HepG2 (cell line): ENCODE measurements around the gene TEAD1. TPM values are rescaled to one million over a fixed set of nuclear protein-coding genes. Genes with fewer than 3 reads are reported as not detected.
A peak's percentile ranks its signal among the peaks of the same experiment; 100 is the strongest.

Experiments used
- CC2D1A ChIP-seq: sonication (generic); formaldehyde crosslinking; IDR thresholded peaks from 2 replicates; pipeline ENCODE4 v1.8.1; 2023; ENCODE audit warnings: mild to moderate bottlenecking, missing genetic modification reagents
- DMAP1 ChIP-seq: IDR thresholded peaks from 2 replicates; pipeline ENCODE4 v1.6.1; 2016
- HCFC1 ChIP-seq: fragments of 150-350 bp; IDR thresholded peaks from 2 replicates; pipeline ENCODE4 v1.6.1; 2014; ENCODE audit warnings: low read depth, low read length
- HNRNPH1 ChIP-seq: fragments of 200-400 bp; formaldehyde crosslinking; optimal IDR thresholded peaks from 2 replicates; pipeline ENCODE3; 2017; ENCODE audit warnings: mild to moderate bottlenecking, low read depth, low read length
- IKZF4 ChIP-seq: sonication (generic); formaldehyde crosslinking; IDR thresholded peaks from 2 replicates; pipeline ENCODE4 v1.5.1; 2020; ENCODE audit warnings: borderline replicate concordance, mild to moderate bottlenecking, low read depth, missing genetic modification reagents; ENCODE audit errors: not compliant biosample characterization
- KLF15 ChIP-seq: sonication (generic); formaldehyde crosslinking; IDR thresholded peaks from 2 replicates; pipeline ENCODE4 v1.8.1; 2023; ENCODE audit warnings: borderline replicate concordance, mild to moderate bottlenecking, inconsistent platforms, missing genetic modification reagents, mixed read lengths
- LCORL ChIP-seq, 2 experiments: fragments of 450-650 bp in 1 of 2; sonication (generic) in 1 of 2; formaldehyde crosslinking in 1 of 2; IDR thresholded peaks; 2 replicates each; pipeline versions ENCODE4 v1.5.0 to v1.6.1; 2017 to 2020; ENCODE audit warnings: antibody characterized with exemption in 1 of 2, missing genetic modification reagents in 1 of 2
- MAFF ChIP-seq: IDR thresholded peaks from 2 replicates; pipeline ENCODE4 v1.6.1; 2011; ENCODE audit warnings: low read depth, low read length, improper control_type of control experiment
- MEF2D ChIP-seq: sonication (generic); formaldehyde crosslinking; IDR thresholded peaks from 2 replicates; pipeline ENCODE4 v1.5.1; 2020; ENCODE audit warnings: mild to moderate bottlenecking, missing genetic modification reagents
- MIER3 ChIP-seq: IDR thresholded peaks from 2 replicates; pipeline ENCODE4 v1.6.1; 2016; ENCODE audit warnings: missing compliant biosample characterization, borderline replicate concordance
- SP140L ChIP-seq: sonication (generic); formaldehyde crosslinking; IDR thresholded peaks from 2 replicates; pipeline ENCODE4 v1.4.0; 2020; ENCODE audit warnings: missing genetic modification reagents, borderline replicate concordance
- ZMYM4 ChIP-seq: sonication (generic); formaldehyde crosslinking; IDR thresholded peaks from 2 replicates; pipeline ENCODE4 v1.8.1; 2023; ENCODE audit warnings: mild to moderate bottlenecking, missing genetic modification reagents
- ZNF235 ChIP-seq: sonication (generic); formaldehyde crosslinking; IDR thresholded peaks from 2 replicates; pipeline ENCODE4 v1.8.1; 2023; ENCODE audit warnings: mild to moderate bottlenecking, missing genetic modification reagents, borderline replicate concordance
- ZNF253 ChIP-seq: sonication (generic); formaldehyde crosslinking; IDR thresholded peaks from 2 replicates; pipeline ENCODE4 v1.8.0; 2022; ENCODE audit warnings: mild to moderate bottlenecking, missing genetic modification reagents, borderline replicate concordance
- ZNF34 ChIP-seq: sonication (generic); formaldehyde crosslinking; IDR thresholded peaks from 2 replicates; pipeline ENCODE4 v1.4.0; 2020; ENCODE audit warnings: mild to moderate bottlenecking, missing genetic modification reagents, borderline replicate concordance
- ZNF510 ChIP-seq: sonication (generic); formaldehyde crosslinking; IDR thresholded peaks from 2 replicates; pipeline ENCODE4 v1.4.0; 2020; ENCODE audit warnings: low read depth, mild to moderate bottlenecking, missing genetic modification reagents
- ZNF713 ChIP-seq: sonication (generic); formaldehyde crosslinking; IDR thresholded peaks from 2 replicates; pipeline ENCODE4 v1.4.0; 2020; ENCODE audit warnings: mild to moderate bottlenecking, missing genetic modification reagents
- ZNF839 ChIP-seq: sonication (generic); formaldehyde crosslinking; IDR thresholded peaks from 2 replicates; pipeline ENCODE4 v1.4.0; 2020; ENCODE audit warnings: missing genetic modification reagents, mild to moderate bottlenecking, borderline replicate concordance
- polyA plus RNA-seq, 8 experiments: library from polyadenylated mRNA; depleted of rRNA in 3 of 8; stranded (reverse) in 7 of 8; unstranded in 1 of 8; fragments of >200 nt; fragmentation: Illumina TruSeq in 4 of 8; extraction: Trizol in 4 of 8; gene quantifications; 2 replicates each; pipeline versions ENCODE4 v1.2.1 to v1.2.3, GENCODE V29; 2011 to 2016; ENCODE audit warnings: low read depth in 4 of 8, missing spikeins in 1 of 8, mixed read lengths in 1 of 8; ENCODE audit not compliant: insufficient read depth in 1 of 8
- total RNA-seq, 5 experiments: library from RNA; depleted of rRNA; stranded (reverse); fragments of >200 nt; fragmentation: Illumina TruSeq; extraction: Trizol; gene quantifications; 2 replicates each; pipeline ENCODE4 v1.2.3, GENCODE V29; 2016; ENCODE audit warnings: low read depth in 1 of 5
- TF ChIP-seq, protein P1 (sequence below): sonication (generic); formaldehyde crosslinking; IDR thresholded peaks from 2 replicates; pipeline ENCODE4 v1.4.0; 2020; ENCODE audit warnings: missing genetic modification reagents, borderline replicate concordance
- TF ChIP-seq, protein P2 (sequence below): sonication (generic); formaldehyde crosslinking; IDR thresholded peaks from 2 replicates; pipeline ENCODE4 v1.5.1; 2020; ENCODE audit warnings: mild to moderate bottlenecking, moderate library complexity, missing genetic modification reagents
- TF ChIP-seq, protein P3 (sequence below): sonication (generic); formaldehyde crosslinking; IDR thresholded peaks from 2 replicates; pipeline ENCODE4 v1.4.0; 2020; ENCODE audit warnings: mild to moderate bottlenecking, missing genetic modification reagents, borderline replicate concordance

The TEAD1 gene
- total and polyA plus RNA-seq, 2 of the 13 experiments (the other 11 are each of a cell fraction or from before 2014, with no cell fraction given): 20.1 to 30.5 TPM

DNA sequence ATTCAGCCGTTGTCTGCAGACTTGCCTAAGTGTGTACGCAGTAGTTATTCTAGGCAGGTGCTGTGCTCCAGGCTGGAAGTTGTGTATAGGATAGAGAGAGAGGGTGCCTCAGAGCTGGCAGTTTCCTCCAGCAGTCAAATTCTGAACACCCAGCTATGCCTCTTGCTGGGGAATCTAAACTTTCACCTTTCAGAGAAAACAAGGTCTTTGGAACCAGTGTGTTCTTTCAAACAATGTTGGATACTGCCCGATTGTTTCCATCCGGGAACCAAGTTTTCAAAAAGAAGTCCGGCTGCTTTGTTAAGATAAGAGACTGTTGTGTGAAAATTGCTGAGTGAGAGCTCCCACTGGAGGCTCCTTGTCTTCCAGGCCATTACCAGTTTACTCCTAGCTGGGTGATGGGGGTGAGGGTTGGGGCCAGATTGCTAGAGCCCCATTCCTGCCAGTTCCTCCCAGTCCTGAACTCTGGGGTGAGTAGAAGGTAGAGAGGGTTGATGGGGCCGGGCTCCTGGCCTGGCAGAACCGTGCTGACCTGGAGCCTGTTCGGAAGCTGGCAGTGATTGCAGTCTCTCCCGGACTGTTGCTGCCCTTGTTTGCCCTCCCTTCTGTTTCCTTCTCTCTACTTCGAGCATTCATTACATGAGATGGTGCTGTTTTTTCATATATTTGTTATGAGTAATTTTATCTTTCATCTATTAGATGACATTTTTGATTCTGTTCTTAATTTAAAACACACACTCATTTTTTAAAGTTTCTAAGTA is 150.2 kb downstream of the TEAD1 start (continued):
- TF ChIP-seq HNRNPH1: no peak
- TF ChIP-seq, protein P1, sequence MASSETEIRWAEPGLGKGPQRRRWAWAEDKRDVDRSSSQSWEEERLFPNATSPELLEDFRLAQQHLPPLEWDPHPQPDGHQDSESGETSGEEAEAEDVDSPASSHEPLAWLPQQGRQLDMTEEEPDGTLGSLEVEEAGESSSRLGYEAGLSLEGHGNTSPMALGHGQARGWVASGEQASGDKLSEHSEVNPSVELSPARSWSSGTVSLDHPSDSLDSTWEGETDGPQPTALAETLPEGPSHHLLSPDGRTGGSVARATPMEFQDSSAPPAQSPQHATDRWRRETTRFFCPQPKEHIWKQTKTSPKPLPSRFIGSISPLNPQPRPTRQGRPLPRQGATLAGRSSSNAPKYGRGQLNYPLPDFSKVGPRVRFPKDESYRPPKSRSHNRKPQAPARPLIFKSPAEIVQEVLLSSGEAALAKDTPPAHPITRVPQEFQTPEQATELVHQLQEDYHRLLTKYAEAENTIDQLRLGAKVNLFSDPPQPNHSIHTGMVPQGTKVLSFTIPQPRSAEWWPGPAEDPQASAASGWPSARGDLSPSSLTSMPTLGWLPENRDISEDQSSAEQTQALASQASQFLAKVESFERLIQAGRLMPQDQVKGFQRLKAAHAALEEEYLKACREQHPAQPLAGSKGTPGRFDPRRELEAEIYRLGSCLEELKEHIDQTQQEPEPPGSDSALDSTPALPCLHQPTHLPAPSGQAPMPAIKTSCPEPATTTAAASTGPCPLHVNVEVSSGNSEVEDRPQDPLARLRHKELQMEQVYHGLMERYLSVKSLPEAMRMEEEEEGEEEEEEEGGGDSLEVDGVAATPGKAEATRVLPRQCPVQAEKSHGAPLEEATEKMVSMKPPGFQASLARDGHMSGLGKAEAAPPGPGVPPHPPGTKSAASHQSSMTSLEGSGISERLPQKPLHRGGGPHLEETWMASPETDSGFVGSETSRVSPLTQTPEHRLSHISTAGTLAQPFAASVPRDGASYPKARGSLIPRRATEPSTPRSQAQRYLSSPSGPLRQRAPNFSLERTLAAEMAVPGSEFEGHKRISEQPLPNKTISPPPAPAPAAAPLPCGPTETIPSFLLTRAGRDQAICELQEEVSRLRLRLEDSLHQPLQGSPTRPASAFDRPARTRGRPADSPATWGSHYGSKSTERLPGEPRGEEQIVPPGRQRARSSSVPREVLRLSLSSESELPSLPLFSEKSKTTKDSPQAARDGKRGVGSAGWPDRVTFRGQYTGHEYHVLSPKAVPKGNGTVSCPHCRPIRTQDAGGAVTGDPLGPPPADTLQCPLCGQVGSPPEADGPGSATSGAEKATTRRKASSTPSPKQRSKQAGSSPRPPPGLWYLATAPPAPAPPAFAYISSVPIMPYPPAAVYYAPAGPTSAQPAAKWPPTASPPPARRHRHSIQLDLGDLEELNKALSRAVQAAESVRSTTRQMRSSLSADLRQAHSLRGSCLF (CRISPR knock-in tag): no peak
- no peak for TF ChIP-seq HCFC1
- TF ChIP-seq ZNF34 (CRISPR knock-in tag): no peak
- TF ChIP-seq MIER3 (CRISPR knock-in tag): no peak
- TF ChIP-seq DMAP1 (CRISPR knock-in tag): peak; percentile 51; the same call in 1 of the 2 replicates
- no peak for TF ChIP-seq ZNF713 (CRISPR knock-in tag)
- TF ChIP-seq ZNF510 (CRISPR knock-in tag): no peak
- no peak for TF ChIP-seq CC2D1A (CRISPR knock-in tag)
- TF ChIP-seq MEF2D: no peak
- TF ChIP-seq KLF15 (CRISPR knock-in tag): no peak
- TF ChIP-seq SP140L (CRISPR knock-in tag): no peak
- TF ChIP-seq ZMYM4 (CRISPR knock-in tag): peak; percentile 48; the same call in 1 of the 2 replicates
- TF ChIP-seq ZNF235 (CRISPR knock-in tag): no peak
- TF ChIP-seq ZNF839: no peak
- no peak for TF ChIP-seq ZNF253 (CRISPR knock-in tag)
- no peak for TF ChIP-seq LCORL (IDR thresholded peaks at IDR 0.05)
- TF ChIP-seq LCORL (CRISPR knock-in tag; IDR thresholded peaks at IDR 0.05): peak; percentile 65; the same call in 1 of the 2 replicates
- TF ChIP-seq, protein P2, sequence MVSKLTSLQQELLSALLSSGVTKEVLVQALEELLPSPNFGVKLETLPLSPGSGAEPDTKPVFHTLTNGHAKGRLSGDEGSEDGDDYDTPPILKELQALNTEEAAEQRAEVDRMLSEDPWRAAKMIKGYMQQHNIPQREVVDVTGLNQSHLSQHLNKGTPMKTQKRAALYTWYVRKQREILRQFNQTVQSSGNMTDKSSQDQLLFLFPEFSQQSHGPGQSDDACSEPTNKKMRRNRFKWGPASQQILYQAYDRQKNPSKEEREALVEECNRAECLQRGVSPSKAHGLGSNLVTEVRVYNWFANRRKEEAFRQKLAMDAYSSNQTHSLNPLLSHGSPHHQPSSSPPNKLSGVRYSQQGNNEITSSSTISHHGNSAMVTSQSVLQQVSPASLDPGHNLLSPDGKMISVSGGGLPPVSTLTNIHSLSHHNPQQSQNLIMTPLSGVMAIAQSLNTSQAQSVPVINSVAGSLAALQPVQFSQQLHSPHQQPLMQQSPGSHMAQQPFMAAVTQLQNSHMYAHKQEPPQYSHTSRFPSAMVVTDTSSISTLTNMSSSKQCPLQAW (CRISPR knock-in tag): no peak
- TF ChIP-seq, protein P3, sequence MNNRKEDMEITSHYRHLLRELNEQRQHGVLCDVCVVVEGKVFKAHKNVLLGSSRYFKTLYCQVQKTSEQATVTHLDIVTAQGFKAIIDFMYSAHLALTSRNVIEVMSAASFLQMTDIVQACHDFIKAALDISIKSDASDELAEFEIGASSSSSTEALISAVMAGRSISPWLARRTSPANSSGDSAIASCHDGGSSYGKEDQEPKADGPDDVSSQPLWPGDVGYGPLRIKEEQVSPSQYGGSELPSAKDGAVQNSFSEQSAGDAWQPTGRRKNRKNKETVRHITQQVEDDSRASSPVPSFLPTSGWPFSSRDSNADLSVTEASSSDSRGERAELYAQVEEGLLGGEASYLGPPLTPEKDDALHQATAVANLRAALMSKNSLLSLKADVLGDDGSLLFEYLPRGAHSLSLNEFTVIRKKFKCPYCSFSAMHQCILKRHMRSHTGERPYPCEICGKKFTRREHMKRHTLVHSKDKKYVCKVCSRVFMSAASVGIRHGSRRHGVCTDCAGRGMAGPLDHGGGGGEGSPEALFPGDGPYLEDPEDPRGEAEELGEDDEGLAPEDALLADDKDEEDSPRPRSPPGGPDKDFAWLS (CRISPR knock-in tag): no peak
- TF ChIP-seq IKZF4 (CRISPR knock-in tag): no peak
- peak; percentile 13; the same call in 1 of the 2 replicates for TF ChIP-seq MAFF
